ENCODE data around the gene ATXN7L3B.

- TF ChIP-seq POLR2A (IDR thresholded peaks at IDR 0.05) (no peak), CTCF (IDR thresholded peaks at IDR 0.05) (no peak)
Measured at GRCh38 chr12:74563927-74564326, 26.3 kb downstream of the ATXN7L3B start.
